ENCODE measurements around the gene SH3BGRL2.

DNA sequence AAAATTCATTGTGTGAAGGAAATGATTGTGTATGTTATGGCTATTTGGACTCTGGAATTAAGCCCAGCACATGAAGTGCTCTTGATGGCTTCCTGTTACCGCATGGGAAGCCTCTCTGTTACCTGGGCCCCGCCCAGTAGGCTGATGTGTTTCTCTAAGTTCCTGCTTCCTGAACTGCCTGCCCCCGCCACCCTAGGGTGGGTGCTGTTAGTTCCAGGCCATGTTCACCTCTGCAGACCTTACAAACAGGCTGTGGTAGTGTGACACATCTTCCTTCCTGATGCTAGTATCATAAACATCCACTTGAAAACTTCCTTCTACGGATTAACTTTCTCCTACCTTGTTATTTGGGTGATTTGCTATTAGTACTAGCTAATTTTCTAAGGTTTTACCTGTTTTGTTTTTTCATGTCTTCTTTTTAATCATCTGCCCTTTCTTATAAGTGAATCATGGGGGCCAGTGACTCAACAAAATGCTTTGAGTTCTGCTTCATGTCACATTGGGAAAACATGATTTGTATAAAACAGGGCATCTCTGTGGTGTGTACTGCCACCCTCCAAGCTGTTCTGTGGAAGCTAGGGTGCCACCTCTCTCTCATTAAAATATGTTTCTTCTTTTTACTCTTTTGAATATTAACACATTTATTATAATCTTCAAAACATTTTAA lies 40.6 kb downstream of the SH3BGRL2 start:
- TF ChIP-seq GABPA (IDR thresholded peaks at IDR 0.05 in 1 of 2, conservative IDR thresholded peaks at IDR 0.05 in 1 of 2) = no peak
- no peak for TF ChIP-seq CTCF (IDR thresholded peaks at IDR 0.05; ENCODE audit: low read depth, low read length, missing input control)
- TF ChIP-seq REST (IDR thresholded peaks at IDR 0.05) = no peak
- TF ChIP-seq SP1 (IDR thresholded peaks at IDR 0.05) = peak; percentile 20
- TF ChIP-seq TAF1 (conservative IDR thresholded peaks at IDR 0.05) = no peak
- peak in 1 of 2 donors; percentile 4 for TF ChIP-seq RAD21 (IDR thresholded peaks at IDR 0.05)

All from liver (tissue), 3 donors.